ENCODE results near the gene CARTPT.

CARTPT gene

GRCh38 chr5:71757590-71758543, 38.8 kb downstream of the CARTPT start:
- Histone ChIP-seq H3F3A (ENCODE audit: insufficient read depth) (no peaks in the 10 kb centered on the region), H2AFZ (ENCODE audit: low read depth, low read length, severe bottlenecking) (no peak overlapping the region), H3K9me2 (replicated peaks; ENCODE audit: insufficient read depth, low read length) (no peaks in the 10 kb centered on the region), H3K9ac (ENCODE audit: low read length) (no peak overlapping the region), H3K4me3 (ENCODE audit: insufficient read depth, low read length, poor library complexity, severe bottlenecking) (no peak overlapping the region), H3K36me3 (ENCODE audit: low read length) (no peaks in the 10 kb centered on the region), H3K27ac (ENCODE audit: low read depth, low read length) (no peak overlapping the region), H3K79me2 (ENCODE audit: insufficient read depth, low read length) (no peaks in the 10 kb centered on the region), H4K20me1 (ENCODE audit: low read depth, low read length) (no peaks in the 10 kb centered on the region), H3K27me3 (ENCODE audit: low read length) (no peaks in the 10 kb centered on the region), H3K9me3 (ENCODE audit: insufficient read depth, low read length) (no peaks in the 10 kb centered on the region), H3K4me2 (ENCODE audit: low read depth, low read length, poor library complexity, severe bottlenecking) (no peak overlapping the region)
- TF ChIP-seq EZH2phosphoT487 (conservative IDR thresholded peaks at IDR 0.05; ENCODE audit: low read length) (no peak), CTCF (IDR thresholded peaks at IDR 0.05; ENCODE audit: insufficient read depth, low read length, poor library complexity, severe bottlenecking) (peak; percentile 18)

GRCh38 chr5:71762826-71763225, 43.8 kb downstream of the CARTPT start:
- Histone ChIP-seq H3K9me2 (replicated peaks; ENCODE audit: insufficient read depth, low read length) (no peaks in the 10 kb centered on the region), H3K79me2 (ENCODE audit: insufficient read depth, low read length) (no peaks in the 10 kb centered on the region), H2AFZ (ENCODE audit: low read depth, low read length, severe bottlenecking) (no peak overlapping the region), H3K27me3 (ENCODE audit: low read length) (no peaks in the 10 kb centered on the region), H3K36me3 (ENCODE audit: low read length) (no peaks in the 10 kb centered on the region), H3F3A (ENCODE audit: insufficient read depth) (no peaks in the 10 kb centered on the region), H4K20me1 (ENCODE audit: low read depth, low read length) (no peaks in the 10 kb centered on the region), H3K9me3 (ENCODE audit: insufficient read depth, low read length) (no peaks in the 10 kb centered on the region), H3K4me3 (ENCODE audit: insufficient read depth, low read length, poor library complexity, severe bottlenecking) (no peak overlapping the region), H3K9ac (ENCODE audit: low read length) (no peak overlapping the region), H3K4me2 (ENCODE audit: low read depth, low read length, poor library complexity, severe bottlenecking) (no peak overlapping the region), H3K27ac (ENCODE audit: low read depth, low read length) (no peak overlapping the region)
- TF ChIP-seq CTCF (IDR thresholded peaks at IDR 0.05; ENCODE audit: insufficient read depth, low read length, poor library complexity, severe bottlenecking) (no peak), EZH2phosphoT487 (conservative IDR thresholded peaks at IDR 0.05; ENCODE audit: low read length) (no peak)

- H4K20me1 ChIP-seq (ENCODE audit: low read depth, low read length) = no peaks in the 10 kb centered on the region
- H3K4me2 ChIP-seq (ENCODE audit: low read depth, low read length, poor library complexity, severe bottlenecking) = no peak overlapping the region
- H2AFZ ChIP-seq (ENCODE audit: low read depth, low read length, severe bottlenecking) = no peak overlapping the region
- H3K36me3 ChIP-seq (ENCODE audit: low read length) = no peaks in the 10 kb centered on the region
- no peaks in the 10 kb centered on the region for H3K9me2 ChIP-seq (replicated peaks; ENCODE audit: insufficient read depth, low read length)
- no peak overlapping the region for H3K4me3 ChIP-seq (ENCODE audit: insufficient read depth, low read length, poor library complexity, severe bottlenecking)
- TF ChIP-seq EZH2phosphoT487 (conservative IDR thresholded peaks at IDR 0.05; ENCODE audit: low read length) = no peak
- no peak for TF ChIP-seq CTCF (IDR thresholded peaks at IDR 0.05; ENCODE audit: insufficient read depth, low read length, poor library complexity, severe bottlenecking)
- no peaks in the 10 kb centered on the region for H3F3A ChIP-seq (ENCODE audit: insufficient read depth)
- H3K9ac ChIP-seq (ENCODE audit: low read length) = no peak overlapping the region
- H3K27ac ChIP-seq (ENCODE audit: low read depth, low read length) = no peak overlapping the region
- H3K9me3 ChIP-seq (ENCODE audit: insufficient read depth, low read length) = no peaks in the 10 kb centered on the region
- no peaks in the 10 kb centered on the region for H3K79me2 ChIP-seq (ENCODE audit: insufficient read depth, low read length)
- H3K27me3 ChIP-seq (ENCODE audit: low read length) = no peaks in the 10 kb centered on the region
Measured at GRCh38 chr5:71767661-71768060, 48.6 kb downstream of the CARTPT start.

Measured in SU-DHL-6 (cell line).